ENCODE results near the gene GSTM3.
"Not testable (repeated sequence)": the region's sequence is repeated elsewhere in the genome, so short reads cannot be mapped to it uniquely, and the experiment has no call there.

GSTM3 gene

DNA sequence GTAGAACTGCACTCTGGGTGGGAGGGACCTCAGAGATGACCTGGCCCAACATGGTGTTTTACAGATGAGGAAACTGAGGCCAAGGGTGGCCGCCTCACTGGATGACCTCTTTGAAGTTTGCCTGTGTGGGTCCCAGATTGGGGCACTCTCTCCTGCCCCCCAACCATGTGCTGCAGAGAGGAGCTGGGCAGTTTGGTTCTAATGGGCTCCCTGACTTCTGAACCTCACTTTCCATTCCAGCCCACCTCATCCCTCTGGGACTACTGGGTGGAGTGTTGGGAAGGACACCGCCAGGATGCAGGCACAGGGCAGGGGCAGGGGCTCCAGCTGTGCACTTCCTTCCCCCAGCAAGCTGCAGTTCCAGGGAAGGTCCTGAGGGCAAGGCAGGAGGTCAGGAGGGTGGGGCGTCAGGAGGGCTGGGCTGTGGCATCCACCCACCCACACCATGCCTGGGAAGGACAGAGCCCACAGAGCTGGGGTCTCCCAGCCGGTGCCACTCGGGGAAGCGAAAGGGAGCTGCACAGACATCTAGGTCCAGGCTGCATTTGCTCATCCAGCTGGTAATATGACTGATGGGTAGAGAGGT, 33.2 kb upstream of the GSTM3 start:
- no peak for DNase-seq

DNA sequence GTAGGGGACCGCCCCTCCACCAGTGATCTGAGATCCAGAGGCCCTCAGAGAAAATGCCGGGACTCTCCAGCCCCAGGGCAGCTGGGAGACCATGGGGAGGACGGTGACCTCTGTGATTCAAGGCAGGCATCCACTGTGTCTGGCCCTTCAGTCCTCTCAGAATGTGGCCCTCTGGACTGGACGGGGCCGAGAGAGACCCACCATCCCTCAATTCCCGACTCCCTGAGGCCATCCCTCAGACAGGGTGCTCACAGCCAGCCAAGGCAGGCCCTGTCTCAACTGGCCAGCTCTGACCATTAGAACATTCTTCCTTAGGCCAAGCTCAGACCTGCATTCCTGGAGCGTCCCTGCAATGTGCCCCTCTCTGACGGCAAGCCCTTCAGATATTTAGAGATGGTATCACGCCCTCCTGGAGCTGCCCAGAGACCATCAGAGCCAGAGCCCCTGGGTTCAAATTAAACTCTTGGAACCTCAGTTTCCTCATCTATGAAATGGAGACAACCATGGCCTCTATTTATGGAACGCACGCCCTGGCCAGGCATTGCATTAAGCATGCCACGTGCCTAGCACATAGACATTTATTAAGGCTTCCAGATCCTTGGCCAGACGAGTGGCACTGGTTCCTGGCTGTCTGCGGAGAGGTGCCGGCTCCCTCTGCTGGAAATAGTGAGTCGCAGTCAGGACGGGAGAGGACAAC, 32.5 kb upstream of the GSTM3 start:
- DNase-seq = peak; percentile 78

DNA sequence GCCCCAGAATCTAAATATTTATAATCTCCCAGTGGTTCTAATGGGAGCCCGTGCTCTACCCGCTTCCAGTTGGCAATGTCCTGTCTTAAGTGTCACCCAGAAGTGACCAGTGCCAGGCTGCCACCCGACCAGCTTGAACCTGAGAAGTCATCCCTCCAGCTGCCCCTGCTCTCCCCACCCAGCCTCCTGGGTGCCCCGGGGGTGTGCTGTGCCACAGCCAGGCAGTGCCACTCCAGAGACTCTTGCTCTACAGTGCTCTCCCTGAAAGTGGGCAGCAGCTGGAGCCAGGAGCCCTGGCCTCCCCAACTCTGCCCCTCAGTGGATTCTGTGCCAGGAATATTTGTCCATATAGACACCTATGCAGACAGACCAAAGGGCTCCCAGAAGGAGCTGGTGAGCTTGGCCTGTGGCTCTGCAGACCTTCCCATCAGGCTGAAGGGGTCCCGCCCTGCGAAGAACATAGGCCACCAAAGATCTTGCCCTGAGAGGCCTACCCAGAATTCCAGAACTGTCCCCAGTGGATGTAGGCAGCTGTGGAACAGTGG, 31.9 kb upstream of the GSTM3 start:
- DNase-seq = no peak

DNA sequence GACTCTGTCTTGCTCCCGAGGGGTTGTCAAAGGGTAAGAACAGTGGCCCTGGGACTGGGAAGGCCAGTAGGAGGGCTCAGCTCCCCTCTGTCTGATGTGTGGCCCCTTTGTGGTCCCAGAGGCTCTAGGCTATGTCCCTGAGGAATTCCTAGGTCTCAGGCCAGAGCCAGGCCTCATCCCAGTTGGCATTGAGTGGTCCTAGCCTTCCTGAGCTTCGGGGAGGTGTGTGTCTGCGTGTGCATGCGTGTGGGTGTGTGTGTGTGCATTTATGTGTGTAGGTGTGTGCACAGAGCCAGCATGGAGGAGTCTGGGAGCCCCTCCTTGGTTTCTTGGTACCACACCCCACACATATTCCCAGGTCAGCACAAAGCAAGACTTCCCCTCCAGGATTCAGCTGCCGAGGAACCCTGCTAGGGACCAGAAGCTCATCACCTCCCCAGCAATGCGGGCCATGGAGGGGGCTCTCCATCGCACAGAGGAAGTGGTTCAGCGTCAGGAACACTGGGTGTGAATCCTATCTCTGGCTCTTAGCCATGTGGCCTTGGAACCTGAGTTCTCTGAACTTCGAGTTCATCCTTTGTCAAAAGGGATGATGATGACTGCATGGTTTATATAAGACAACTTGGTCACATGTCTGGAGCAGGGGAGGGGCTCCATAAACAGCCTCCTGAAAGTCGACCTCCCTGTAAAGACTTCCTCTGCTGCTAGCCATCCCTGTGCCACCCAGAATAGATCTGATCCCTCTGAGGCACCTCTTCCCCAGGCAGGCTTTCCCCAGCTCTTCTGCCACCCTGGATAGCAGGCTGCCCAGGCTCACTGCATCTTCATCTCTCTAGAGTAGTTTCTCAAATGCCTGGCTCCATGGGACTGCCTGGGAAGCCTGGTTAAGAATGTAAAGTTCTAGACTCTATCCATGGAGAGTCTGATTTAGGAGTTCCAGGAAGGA, 31.1 kb upstream of the GSTM3 start:
- DNase-seq = no peak

DNA sequence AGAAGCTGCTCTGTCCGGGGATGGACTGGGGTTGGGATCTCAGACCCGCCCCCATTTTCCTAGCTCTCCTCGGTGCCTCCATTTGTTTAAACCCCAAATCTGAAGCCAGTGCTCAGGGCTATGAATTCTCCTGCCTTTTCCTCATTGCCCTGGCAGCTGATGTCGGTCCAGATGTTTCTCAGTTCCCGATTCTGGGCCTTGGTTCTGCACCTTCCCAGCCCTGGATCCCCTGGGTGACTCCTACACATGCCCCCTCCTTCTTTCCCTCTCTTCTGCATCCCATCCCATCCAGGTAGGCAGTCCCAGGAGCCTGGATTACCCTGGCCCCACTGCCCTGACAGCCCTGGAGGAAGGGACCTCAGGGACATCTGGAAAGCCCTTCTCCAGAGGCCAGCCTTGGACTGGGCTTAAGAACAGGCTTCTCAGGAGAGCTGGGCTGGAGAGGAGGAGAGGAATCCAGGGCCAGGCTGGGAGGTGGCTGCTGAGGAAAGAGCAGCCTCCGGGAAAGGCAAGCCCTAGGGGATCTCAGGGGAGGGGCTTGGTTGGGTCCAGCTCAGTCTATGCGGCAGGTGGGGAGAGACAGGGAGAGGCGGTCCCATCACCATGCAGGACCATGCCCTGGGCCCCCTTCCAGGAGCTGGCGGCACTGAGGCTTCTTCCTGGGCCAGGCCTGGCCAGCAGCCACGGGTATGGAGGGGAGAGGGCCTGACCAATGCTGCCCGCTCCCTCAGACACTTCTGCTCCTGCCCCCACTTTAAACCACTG, 29.7 kb upstream of the GSTM3 start:
- no peak for DNase-seq

DNA sequence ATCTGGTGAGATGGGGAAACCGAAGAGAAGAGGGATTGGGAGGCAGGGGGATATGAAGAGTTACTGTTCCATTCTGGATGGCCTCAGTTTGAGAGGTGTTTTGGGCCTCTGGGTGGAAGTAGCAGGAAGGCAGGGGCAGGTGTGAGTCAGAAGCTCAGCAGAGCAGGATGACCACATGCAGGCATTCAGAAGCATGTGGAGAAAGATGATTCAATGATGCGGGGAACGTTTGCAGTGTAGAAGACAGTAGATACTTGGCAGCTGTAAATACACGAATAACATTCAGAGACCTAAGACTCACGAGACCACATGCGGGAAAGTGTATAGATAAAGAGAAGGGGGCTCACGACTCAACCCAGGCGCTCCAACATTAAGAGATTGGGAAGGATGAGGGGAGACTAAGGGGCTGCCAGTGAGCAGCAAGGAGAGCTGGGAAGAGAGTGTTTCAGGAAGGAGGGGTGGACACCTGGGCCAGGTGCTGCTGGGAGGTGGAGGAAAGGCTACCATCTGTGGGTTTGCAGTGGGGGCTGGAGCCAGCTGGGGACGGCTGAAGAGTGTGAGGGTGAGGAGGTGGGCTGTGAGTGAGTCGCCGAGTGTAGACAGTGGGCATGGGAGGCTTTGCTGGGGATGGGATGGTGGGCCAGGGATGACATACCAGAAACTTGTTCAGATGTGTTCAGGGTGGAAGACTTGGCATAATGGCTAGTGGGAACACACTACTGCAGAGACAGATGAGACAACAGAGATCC, 28.7 kb upstream of the GSTM3 start:
- no peak for DNase-seq

DNA sequence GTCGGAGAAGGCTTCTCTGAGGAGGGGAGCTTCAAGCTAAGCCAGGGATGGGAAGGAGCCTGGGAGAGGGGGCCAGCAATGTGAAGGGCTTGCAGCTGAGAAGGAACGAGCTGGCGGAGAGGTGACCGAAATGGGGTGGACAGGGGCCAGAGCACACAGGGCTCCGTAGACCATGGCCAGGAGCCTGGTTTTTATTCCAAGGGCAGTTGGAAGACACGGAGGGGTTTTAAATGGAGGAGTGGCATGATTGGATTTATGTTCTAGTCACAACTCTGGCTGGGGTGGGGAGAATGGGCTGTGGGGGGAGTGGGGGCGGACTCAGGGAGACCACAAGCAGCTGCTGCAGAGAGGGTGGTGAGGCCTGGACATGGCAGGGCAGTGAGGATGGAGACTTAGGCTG, 28.0 kb upstream of the GSTM3 start:
- no peak for DNase-seq

DNA sequence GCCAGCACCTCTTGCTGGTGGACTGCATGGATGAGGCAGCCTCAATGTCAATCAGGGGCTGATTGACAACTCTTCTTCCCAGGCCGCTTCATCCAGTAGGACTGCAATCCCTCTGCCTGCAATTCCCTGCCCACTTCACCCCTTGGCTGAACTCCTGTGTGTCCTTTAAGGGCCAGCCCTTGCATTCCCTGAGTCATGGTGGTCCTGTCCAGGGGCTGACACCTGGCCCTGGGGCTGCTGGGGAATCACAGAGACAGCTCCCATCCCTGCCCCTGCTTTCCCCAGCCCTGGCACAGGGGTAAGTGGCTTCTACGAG, 27.5 kb upstream of the GSTM3 start:
- no peak for DNase-seq

DNA sequence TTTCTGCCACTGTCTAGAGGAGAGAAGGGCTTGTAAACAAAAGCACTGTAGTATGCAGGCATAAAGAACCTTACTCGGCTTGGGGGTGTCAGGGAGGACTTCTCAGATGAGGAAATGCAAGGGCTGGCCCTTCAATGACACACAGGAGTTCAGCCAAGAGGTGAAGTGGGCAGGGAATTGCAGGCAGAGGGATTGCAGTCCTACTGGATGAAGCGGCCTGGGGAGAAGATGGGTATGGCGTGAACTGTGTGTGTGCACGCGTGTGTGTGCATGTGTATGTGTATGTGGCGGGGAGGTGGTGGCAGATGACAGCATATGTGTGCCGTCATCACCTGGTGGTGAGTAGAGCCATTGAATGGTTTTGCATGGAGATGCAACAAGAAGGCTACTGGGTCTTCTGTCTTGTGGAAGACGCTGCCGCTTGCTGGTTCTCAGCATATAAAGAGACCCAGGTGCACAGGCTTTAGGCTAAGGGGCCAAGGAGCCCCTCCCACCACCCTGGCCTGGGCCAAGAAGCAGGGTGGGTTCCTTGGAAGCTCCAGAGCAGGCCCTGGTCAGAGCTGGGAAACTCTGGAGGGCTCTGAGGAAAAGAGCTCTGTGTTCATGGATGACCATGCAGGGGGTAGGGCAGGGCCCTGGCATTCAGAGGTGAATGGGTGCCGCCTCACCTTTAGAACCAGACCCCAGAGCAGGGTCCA, 26.9 kb upstream of the GSTM3 start:
- no peak for DNase-seq

DNA sequence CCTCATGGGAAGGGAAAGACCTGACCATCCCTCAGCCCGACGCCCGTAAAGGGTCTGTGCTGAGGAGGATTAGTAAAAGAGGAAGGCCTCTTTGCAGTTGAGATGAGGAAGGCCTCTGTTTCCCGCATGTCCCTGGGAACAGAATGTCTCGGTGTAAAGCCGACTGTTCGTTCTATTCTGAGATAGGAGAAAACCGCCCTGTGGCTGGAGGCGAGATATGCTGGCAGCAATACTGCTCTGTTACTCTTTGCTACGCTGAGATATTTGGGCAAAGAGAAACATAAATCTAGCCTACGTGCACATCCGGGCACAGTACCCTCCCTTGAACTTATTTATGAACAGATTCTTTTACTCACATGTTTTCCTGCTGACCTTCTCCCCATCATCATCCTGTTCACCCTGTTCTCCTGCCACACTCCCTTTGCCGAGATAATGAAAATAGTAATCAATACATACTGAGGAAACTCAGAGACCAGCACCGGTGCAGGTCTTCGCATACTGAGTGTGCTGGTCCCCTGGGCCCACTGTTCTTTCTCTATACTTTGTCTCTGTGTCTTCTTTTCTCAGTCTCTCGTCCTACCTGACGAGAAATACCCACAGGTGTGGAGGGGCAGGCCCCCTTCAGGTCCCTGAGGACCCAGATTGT, 26.3 kb upstream of the GSTM3 start:
- not testable (repeated sequence) for DNase-seq

DNA sequence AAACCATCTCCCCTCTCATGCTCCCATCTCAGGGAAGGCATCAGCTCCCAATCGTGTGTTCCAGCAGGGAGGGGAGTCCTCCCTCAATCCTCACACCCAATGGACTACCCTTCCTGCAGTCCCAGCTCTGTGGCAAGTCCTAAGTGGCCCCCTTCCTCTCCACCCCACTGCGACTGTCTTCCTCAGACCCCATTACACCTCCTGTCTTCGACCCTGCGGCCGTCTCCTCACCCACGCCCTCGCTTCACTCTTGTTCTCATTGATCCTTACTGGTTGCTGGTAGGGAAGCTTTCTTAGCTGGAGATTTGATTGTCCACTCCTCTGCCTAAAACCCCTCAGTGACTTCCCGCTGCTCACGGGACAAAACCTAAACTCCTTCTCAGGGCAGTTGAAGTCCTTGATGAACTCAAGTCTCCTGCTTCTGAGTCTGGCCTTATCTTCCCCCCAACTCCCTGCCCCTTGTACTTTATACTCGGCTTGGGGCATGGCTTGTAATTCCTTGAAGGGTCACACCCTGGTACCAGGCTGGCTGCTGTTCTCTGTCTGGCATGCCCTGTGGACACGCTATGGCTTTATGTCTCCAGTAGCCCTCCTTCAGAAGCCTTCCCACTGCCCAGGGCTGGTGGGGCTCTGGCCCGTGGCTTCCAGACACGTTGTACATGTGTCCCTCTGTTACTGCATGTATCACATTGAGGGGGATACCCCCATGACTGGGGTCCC, 25.2 kb upstream of the GSTM3 start:
- no peak for DNase-seq

DNA sequence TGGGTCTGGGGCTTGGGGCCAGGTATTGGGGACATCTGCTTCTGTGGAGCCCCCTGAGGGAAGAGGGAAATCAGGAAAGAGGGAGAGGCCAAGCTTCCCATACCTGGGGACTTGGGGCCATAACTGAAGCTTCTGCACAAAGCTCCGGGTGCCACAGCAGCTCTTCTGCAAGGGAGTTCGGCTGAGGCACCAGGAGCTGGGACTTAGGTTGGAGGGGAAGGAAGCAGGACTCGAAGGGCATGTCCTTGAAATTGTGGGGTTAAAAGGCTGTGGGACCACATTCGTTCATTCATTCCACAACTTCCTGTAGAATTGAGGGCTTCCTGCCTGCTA, 24.6 kb upstream of the GSTM3 start:
- no peak for DNase-seq

DNA sequence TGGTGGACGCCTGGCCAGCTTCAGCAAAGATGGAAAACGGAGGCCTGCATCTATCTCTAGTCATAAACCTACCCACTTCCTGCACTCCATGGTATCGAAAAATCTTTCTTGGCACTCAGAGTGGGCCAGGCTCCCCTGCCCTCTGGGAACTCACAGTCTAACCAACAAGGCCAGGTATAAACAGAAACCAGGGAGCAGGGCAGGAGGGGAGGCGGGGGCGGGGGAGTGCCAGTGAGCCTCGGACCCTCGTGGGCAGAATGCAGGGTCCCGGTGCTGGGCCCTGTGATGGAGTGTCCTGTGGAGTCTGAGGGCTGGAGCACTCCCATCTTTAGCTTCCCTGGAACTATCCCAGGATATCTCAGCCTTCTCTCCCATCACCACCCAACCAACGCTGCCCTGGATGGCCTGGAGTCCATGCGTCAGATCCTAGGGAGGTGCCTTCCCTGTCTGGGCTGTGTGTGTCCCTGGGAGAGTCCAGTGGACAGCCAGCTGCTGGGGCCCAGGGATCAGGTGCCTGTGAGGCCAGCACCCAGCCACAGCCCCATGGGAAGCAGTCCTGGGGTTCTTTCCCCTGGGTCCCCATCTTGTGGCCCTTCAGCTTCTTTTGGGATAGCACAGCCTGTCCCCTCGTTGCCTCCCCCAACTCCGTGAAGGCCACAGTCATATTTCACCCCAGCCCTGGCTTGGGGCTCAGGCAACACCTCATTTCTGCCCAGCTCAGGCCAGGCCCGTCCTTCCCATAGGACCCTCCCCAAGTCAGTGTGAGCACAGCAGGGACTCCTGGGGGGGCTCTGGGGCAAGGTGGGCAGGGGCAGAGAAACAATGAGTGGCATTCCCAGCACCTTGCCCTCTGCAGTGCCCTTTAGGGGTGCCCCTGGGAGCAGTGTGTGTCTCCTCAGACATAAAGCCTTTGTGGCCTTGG, 24.0 kb upstream of the GSTM3 start:
- DNase-seq = no peak

DNA sequence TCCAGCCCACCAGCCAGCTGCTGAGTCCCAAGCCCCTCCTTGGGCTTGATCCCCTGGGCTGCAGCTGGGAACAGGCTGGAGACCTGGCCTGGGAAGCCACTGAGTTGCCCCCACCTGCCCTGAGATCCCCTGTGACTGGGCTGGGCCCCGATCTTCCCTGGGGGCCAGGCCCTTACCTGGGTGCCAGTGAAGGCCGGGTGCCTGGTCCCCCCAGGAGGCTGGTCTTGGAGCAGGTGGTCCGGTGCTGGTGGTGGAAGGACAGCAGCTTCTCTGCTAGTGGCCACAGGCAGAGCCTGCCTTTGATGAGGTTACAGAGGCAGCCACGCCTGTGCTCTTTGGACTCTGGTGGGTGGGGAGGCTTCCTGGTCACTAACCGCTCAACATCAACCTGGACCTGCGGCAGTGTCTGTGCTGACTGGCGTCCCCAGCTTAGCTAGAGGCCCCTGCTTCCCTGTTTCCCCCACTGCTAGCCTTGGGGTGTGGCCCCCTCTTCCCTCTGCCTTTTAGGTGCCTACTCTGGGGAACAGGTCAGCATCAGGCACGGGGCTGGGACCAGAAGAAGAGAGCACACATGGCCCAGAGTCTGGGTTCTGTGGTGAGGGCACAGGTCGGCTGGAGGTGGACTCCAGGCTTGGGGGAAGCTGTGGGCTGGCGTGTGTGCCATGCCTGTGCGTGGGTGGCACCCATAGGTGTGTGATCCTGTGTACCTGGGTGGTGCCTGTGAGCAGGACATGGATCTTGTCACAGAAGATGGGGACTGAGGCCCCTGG, 23.0 kb upstream of the GSTM3 start, which contains the start of gene EPS8L3:
Gene EPS8L3, minus strand, starts transcription at position 278 of the 770 bp plus-strand sequence. CDS start 2,174 bp downstream, outside the sequence.
- no peak for DNase-seq

DNA sequence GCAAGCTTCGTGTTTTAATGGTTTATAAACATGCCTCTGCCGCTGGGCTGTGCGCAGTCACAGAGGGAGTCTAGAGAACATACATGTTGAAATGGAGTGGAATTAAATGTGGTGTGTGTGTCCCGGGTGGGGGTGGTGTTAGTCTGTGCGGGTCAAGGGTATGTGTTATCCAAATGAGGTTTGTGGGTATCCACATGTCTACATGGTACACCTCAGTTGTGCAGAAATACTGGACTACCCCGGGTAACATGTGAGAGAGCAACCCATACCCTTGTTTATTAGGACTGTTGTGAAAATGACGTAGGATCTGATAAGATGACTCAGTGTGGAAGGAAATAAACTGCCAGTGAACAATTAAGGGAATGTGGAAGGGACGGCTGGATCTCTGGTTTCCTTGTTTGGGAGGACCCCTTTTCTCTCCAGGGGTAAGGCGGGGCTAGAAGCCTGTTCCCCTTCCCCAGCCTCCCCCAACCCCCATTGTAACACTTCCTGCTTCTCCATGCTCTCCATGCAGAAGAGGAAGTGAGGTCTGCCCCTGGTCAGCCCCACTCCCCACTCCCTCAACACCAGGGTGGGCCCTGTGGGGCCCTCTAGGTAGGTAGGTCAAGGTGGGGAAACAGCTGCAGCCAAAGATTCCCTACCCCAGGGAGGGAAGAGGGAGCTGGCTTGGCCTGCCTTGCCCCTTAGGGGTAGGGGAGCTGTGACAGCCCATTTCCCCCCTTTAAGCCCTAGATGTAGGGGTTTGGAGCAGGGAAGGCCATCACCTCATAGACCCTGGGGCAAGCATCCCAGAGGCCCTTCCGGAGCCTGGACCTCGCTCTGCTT, 22.2 kb upstream of the GSTM3 start:
- no peak for DNase-seq

DNA sequence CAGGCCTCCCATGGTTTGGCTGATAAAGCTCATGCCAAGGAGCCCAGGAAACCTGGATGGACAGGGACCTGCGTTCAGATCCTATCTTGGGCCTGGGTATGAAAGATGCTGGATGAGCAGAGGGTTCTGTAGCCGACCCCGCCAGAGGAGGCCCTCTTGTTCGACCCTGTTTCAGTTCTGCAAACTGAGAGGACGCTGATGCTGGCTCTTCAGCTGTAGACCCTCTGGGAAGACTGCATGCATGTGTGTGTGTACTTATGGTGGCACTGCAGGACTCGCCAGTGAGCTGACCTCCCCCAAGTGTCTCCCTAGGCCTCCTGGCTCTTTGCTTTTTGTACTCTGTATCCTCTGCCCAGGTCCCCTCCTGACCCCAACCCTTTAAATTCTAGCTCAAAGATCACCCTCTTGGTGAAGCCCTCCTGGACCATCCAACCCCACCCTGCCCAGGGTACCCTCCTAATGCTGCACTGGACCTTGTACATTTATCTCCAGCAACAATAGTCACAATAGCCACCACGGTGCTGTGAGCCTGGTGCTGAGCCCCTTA, 21.3 kb upstream of the GSTM3 start:
- DNase-seq = no peak

All from RPMI8226 (cell line).